Tibial nerve (tissue), 4 donors: ENCODE results near the gene AKAP8L. TPM values are rescaled to one million over a fixed set of nuclear protein-coding genes. Genes with fewer than 3 reads are reported as not detected.

Experiments
- DNase-seq, 2 donors: peaks; one replicate each; pipeline ENCODE4 v3.0.0-alpha.2; 2019; ENCODE audit warnings: low spot score in 2 of 2
- H3K27ac ChIP-seq, 4 donors: fragments of 200-600 bp; sonication (generic) in 3 of 4; one replicate each; pipeline ENCODE4 v1.5.1; 2017 to 2019; ENCODE audit warnings: mild to moderate bottlenecking in 1 of 4
- H3K27me3 ChIP-seq, 2 donors: fragments of 200-600 bp; sonication (generic) in 1 of 2; one replicate each; pipeline versions ENCODE4 v1.5.1 to v1.6.0; 2017 to 2019
- H3K36me3 ChIP-seq, 3 donors: fragments of 200-600 bp; sonication (generic); one replicate each; pipeline ENCODE4 v1.5.1; 2018 to 2019
- H3K4me1 ChIP-seq, 4 donors: fragments of 200-600 bp; sonication (generic) in 3 of 4; one replicate each; pipeline ENCODE4 v1.5.1; 2017 to 2019
- H3K4me3 ChIP-seq, 4 donors: fragments of 200-600 bp; sonication (generic) in 3 of 4; one replicate each; pipeline ENCODE4 v1.5.1; 2017 to 2019; ENCODE audit warnings: mild to moderate bottlenecking in 1 of 4, moderate library complexity in 1 of 4
- H3K9me3 ChIP-seq, 4 donors: fragments of 200-600 bp; sonication (generic) in 3 of 4; one replicate each; pipeline ENCODE4 v1.5.1; 2017 to 2019
- CTCF ChIP-seq, 5 experiments: fragments of 200-600 bp in 3 of 5; fragments of 450-650 bp in 2 of 5; sonication (generic) in 3 of 5; IDR thresholded peaks; one replicate each; pipeline ENCODE4 v1.5.1; 2016 to 2019; ENCODE audit warnings: antibody characterized with exemption in 5 of 5, mild to moderate bottlenecking in 3 of 5, moderate library complexity in 2 of 5
- EP300 ChIP-seq, 2 donors: sonication (generic); formaldehyde crosslinking; IDR thresholded peaks; one replicate each; pipeline ENCODE4 v1.6.1; 2017; ENCODE audit warnings: antibody characterized with exemption in 2 of 2, mild to moderate bottlenecking in 1 of 2
- POLR2A ChIP-seq, 2 donors: fragments of 450-650 bp; IDR thresholded peaks; one replicate each; pipeline ENCODE4 v1.6.1; 2017; ENCODE audit warnings: antibody characterized with exemption in 2 of 2, mild to moderate bottlenecking in 2 of 2, moderate library complexity in 2 of 2
- WGBS, 2 donors: methylation state at CpG; one replicate each; pipeline ENCODE4 v1.1.5; 2018; 5-methylcytosine and 5-hydroxymethylcytosine counted together
- total RNA-seq, 4 donors: library from RNA; depleted of rRNA; stranded (reverse); fragments of >200 nt; gene quantifications; one replicate each; pipeline ENCODE4 v1.1.0, GENCODE V29; 2016

Gene AKAP8L
- total RNA-seq, 4 donors from 2014 or later, result 170 to 248 (median 183) TPM

- Histone ChIP-seq H3K4me1 (peaks cover 0 to 45% (median 20%) of the 10 kb centered on the region in 4 donors), H3K36me3 (peaks cover 0 to 51% (median 21%) of the 10 kb centered on the region in 3 donors)
- WGBS, 2 donors, result 87 to 88% methylated on average over 13 to 14 of the region's 24 CpGs
Measured at GRCh38 chr19:15429825-15430467, 11.2 kb upstream of the AKAP8L start.

GRCh38 chr19:15428956-15429824 lies 10.4 kb upstream of the AKAP8L start:
- no peak for DNase-seq
- Histone ChIP-seq H3K27me3 (no peaks in the 10 kb centered on the region), H3K4me3 (no peak overlapping the region), H3K9me3 (no peaks in the 10 kb centered on the region), H3K4me1 (peaks cover 0 to 45% (median 20%) of the 10 kb centered on the region in 4 donors), H3K27ac (no peak overlapping the region), H3K36me3 (peaks cover 0 to 59% (median 26%) of the 10 kb centered on the region in 3 donors)
- 87 to 88% methylated on average over 12 to 16 of the region's 22 CpGs for WGBS, 2 donors
- TF ChIP-seq EP300 (IDR thresholded peaks at IDR 0.05) (no peak), CTCF (IDR thresholded peaks at IDR 0.05) (no peak), POLR2A (IDR thresholded peaks at IDR 0.05) (no peak)

More at GRCh38 chr19:15429825-15430467, 11.2 kb upstream of the AKAP8L start:
- no peaks in the 10 kb centered on the region for H3K27me3 ChIP-seq
- H3K4me3 ChIP-seq, result no peak overlapping the region
- TF ChIP-seq EP300 (IDR thresholded peaks at IDR 0.05), result no peak
- no peak for DNase-seq
- no peaks in the 10 kb centered on the region for H3K9me3 ChIP-seq
- H3K27ac ChIP-seq, result no peak overlapping the region

GRCh38 chr19:15427991-15428471 lies 9.2 kb upstream of the AKAP8L start:
- TF ChIP-seq CTCF (IDR thresholded peaks at IDR 0.05), result no peak
- no peak for TF ChIP-seq POLR2A (IDR thresholded peaks at IDR 0.05)
- TF ChIP-seq EP300 (IDR thresholded peaks at IDR 0.05), result no peak
- peaks cover 4 to 70% (median 34%) of the 10 kb centered on the region in 3 donors for H3K36me3 ChIP-seq
- no peak overlapping the region for H3K4me3 ChIP-seq
- H3K27me3 ChIP-seq, result no peaks in the 10 kb centered on the region
- H3K9me3 ChIP-seq, result peaks cover 0 to 4% (median 0%) of the 10 kb centered on the region in 4 donors
- DNase-seq, result no peak
- H3K27ac ChIP-seq, result no peak overlapping the region
- H3K4me1 ChIP-seq, result peaks cover 0 to 36% (median 18%) of the 10 kb centered on the region in 4 donors
- WGBS, 2 donors, result 89% methylated on average over 29 to 33 of the region's 35 CpGs

- H3K4me1 ChIP-seq, result peaks cover 0 to 35% (median 18%) of the 10 kb centered on the region in 4 donors
- peaks cover 4 to 78% (median 34%) of the 10 kb centered on the region in 3 donors for H3K36me3 ChIP-seq
- DNase-seq, result no peak
- TF ChIP-seq EP300 (IDR thresholded peaks at IDR 0.05), result no peak
- TF ChIP-seq POLR2A (IDR thresholded peaks at IDR 0.05), result no peak
- no peak for TF ChIP-seq CTCF (IDR thresholded peaks at IDR 0.05)
- H3K27me3 ChIP-seq, result no peaks in the 10 kb centered on the region
- no peak overlapping the region for H3K4me3 ChIP-seq
- H3K27ac ChIP-seq, result no peak overlapping the region
- 96 to 97% methylated on average over 25 of the region's 25 CpGs for WGBS, 2 donors
- H3K9me3 ChIP-seq, result peaks cover 0 to 6% (median 0%) of the 10 kb centered on the region in 4 donors
Measured at GRCh38 chr19:15427350-15427700, 8.5 kb upstream of the AKAP8L start.

- H3K4me1 ChIP-seq, result peaks cover 0 to 33% (median 16%) of the 10 kb centered on the region in 4 donors
- no peak for DNase-seq
- no peak overlapping the region for H3K4me3 ChIP-seq
- peaks cover 0 to 6% (median 0%) of the 10 kb centered on the region in 4 donors for H3K9me3 ChIP-seq
- H3K27ac ChIP-seq, result no peak overlapping the region
- 85 to 89% methylated on average over 16 of the region's 16 CpGs for WGBS, 2 donors
- TF ChIP-seq CTCF (IDR thresholded peaks at IDR 0.05) (no peak), EP300 (IDR thresholded peaks at IDR 0.05) (no peak)
- H3K36me3 ChIP-seq, result peaks cover 4 to 83% (median 34%) of the 10 kb centered on the region in 3 donors
- H3K27me3 ChIP-seq, result no peaks in the 10 kb centered on the region
Measured at GRCh38 chr19:15426485-15427349, 7.9 kb upstream of the AKAP8L start.
